Neural cell (in vitro differentiated cells): ENCODE results near the gene C17orf50. TPM values are rescaled to one million over a fixed set of nuclear protein-coding genes. Genes with fewer than 3 reads are reported as not detected.

Experiments used
- H2AFZ ChIP-seq: fragments of 200-600, 300-800 bp; sonication (generic), shearing (Covaris generic); 2 replicates; pipeline ENCODE4 v1.6.0; 2014; ENCODE audit warnings: low read depth, mild to moderate bottlenecking, antibody characterized with exemption, low read length, moderate library complexity
- H3F3A ChIP-seq: fragments of 200-600 bp; shearing (Covaris generic); 2 replicates; pipeline ENCODE4 v1.6.1; 2016; ENCODE audit warnings: mild to moderate bottlenecking, moderate library complexity, mixed read lengths, antibody characterized with exemption, low read length; ENCODE audit not compliant: insufficient read depth, poor library complexity, severe bottlenecking
- H3K27ac ChIP-seq: fragments of 200-600, 300-800 bp; sonication (generic), shearing (Covaris generic); 2 replicates; pipeline ENCODE4 v1.5.1; 2014; ENCODE audit warnings: mild to moderate bottlenecking, low read length, moderate library complexity
- H3K27me3 ChIP-seq: fragments of 300-800, 200-600 bp; sonication (generic), shearing (Covaris generic); 2 replicates; pipeline ENCODE4 v1.6.0; 2014; ENCODE audit warnings: mild to moderate bottlenecking, low read depth, low read length, moderate library complexity; ENCODE audit not compliant: insufficient read depth
- H3K36me3 ChIP-seq: fragments of 300-800, 200-600 bp; sonication (generic), shearing (Covaris generic); 2 replicates; pipeline ENCODE4 v1.5.1; 2014; ENCODE audit warnings: mild to moderate bottlenecking, antibody characterized with exemption, low read length, moderate library complexity; ENCODE audit not compliant: insufficient read depth
- H3K4me2 ChIP-seq: fragments of 300-800, 200-600 bp; sonication (generic), shearing (Covaris generic); 2 replicates; pipeline ENCODE4 v1.6.0; 2014; ENCODE audit warnings: mild to moderate bottlenecking, low read length
- H3K4me3 ChIP-seq: fragments of 300-800, 200-600 bp; sonication (generic), shearing (Covaris generic); 2 replicates; pipeline ENCODE4 v1.5.1; 2014; ENCODE audit warnings: mild to moderate bottlenecking, low read length, moderate library complexity
- H3K79me2 ChIP-seq: fragments of 200-600 bp; shearing (Covaris generic); replicated peaks from 2 replicates; pipeline ENCODE4 v1.6.0; 2014; ENCODE audit warnings: mild to moderate bottlenecking, low read length, moderate library complexity; ENCODE audit not compliant: insufficient read depth
- H3K9ac ChIP-seq: fragments of 300-800, 200-600 bp; sonication (generic), shearing (Covaris generic); 2 replicates; pipeline ENCODE4 v1.6.1; 2016; ENCODE audit warnings: mild to moderate bottlenecking, low read length, mixed read lengths
- H3K9me2 ChIP-seq: fragments of 200-600 bp; shearing (Covaris generic); 2 replicates; pipeline ENCODE4 v1.6.1; 2016; ENCODE audit warnings: mild to moderate bottlenecking, low read length, mixed read lengths; ENCODE audit not compliant: insufficient read depth
- H3K9me3 ChIP-seq: fragments of 200-600, 300-800 bp; sonication (generic), shearing (Covaris generic); 2 replicates; pipeline ENCODE4 v1.6.1; 2016; ENCODE audit warnings: mild to moderate bottlenecking, mixed run types, low read length, moderate library complexity, mixed read lengths
- H4K20me1 ChIP-seq: fragments of 200-600 bp; shearing (Covaris generic); 2 replicates; pipeline ENCODE4 v1.6.1; 2016; ENCODE audit warnings: mild to moderate bottlenecking, mixed run types; ENCODE audit not compliant: insufficient read depth
- CTCF ChIP-seq: fragments of 450-650 bp; IDR thresholded peaks from 2 replicates; pipeline ENCODE4 v1.5.1; 2014; ENCODE audit warnings: antibody characterized with exemption, mild to moderate bottlenecking, moderate library complexity; ENCODE audit not compliant: poor library complexity, severe bottlenecking
- EP300 ChIP-seq: fragments of 450-650 bp; conservative IDR thresholded peaks from 2 replicates; pipeline ENCODE4 v1.6.1; 2014; ENCODE audit warnings: antibody characterized with exemption, mild to moderate bottlenecking, moderate library complexity; ENCODE audit not compliant: poor library complexity, severe bottlenecking
- EZH2 ChIP-seq: fragments of 200-600, 300-800 bp; shearing (Covaris generic), sonication (generic); IDR thresholded peaks from 2 replicates; pipeline ENCODE4 v1.6.1; 2014; ENCODE audit warnings: antibody characterized with exemption, low read length, borderline replicate concordance, mild to moderate bottlenecking; ENCODE audit not compliant: insufficient read depth, poor library complexity, severe bottlenecking
- MXI1 ChIP-seq: fragments of 450-650 bp; conservative IDR thresholded peaks from 2 replicates; pipeline ENCODE4 v1.6.1; 2014; ENCODE audit warnings: antibody characterized with exemption, mild to moderate bottlenecking; ENCODE audit not compliant: poor library complexity, severe bottlenecking
- POLR2AphosphoS5 ChIP-seq: IDR thresholded peaks from 2 replicates; pipeline ENCODE4 v1.6.1; 2012
- RAD21 ChIP-seq: fragments of 450-650 bp; conservative IDR thresholded peaks from 2 replicates; pipeline ENCODE4 v1.6.1; 2014; ENCODE audit warnings: antibody characterized with exemption, mild to moderate bottlenecking, moderate library complexity
- REST ChIP-seq: IDR thresholded peaks from 2 replicates; pipeline ENCODE4 v1.6.1; 2012; ENCODE audit warnings: borderline replicate concordance
- SMC3 ChIP-seq: fragments of 450-650 bp; conservative IDR thresholded peaks from 2 replicates; pipeline ENCODE4 v1.6.1; 2014; ENCODE audit warnings: antibody characterized with exemption, mild to moderate bottlenecking, moderate library complexity; ENCODE audit not compliant: poor library complexity
- TAF1 ChIP-seq: IDR thresholded peaks from 2 replicates; pipeline ENCODE4 v1.6.1; 2012; ENCODE audit warnings: low read depth
- polyA plus RNA-seq: library from polyadenylated mRNA; depleted of rRNA; stranded (reverse); fragments of >200 nt; gene quantifications from 2 replicates; pipeline ENCODE4 v1.2.3, GENCODE V29; 2014

C17orf50 gene
- polyA plus RNA-seq, 1 donor from 2014 or later: not detected

GRCh38 chr17:35797918-35798317 lies 37.2 kb downstream of the C17orf50 start:
- no peaks in the 10 kb centered on the region for H3K36me3 ChIP-seq
- no peaks in the 10 kb centered on the region for H4K20me1 ChIP-seq
- no peak overlapping the region for H3K27ac ChIP-seq
- no peaks in the 10 kb centered on the region for H3F3A ChIP-seq
- no peaks in the 10 kb centered on the region for H3K79me2 ChIP-seq
- H3K9me3 ChIP-seq: no peaks in the 10 kb centered on the region
- no peaks in the 10 kb centered on the region for H3K9me2 ChIP-seq
- H3K4me2 ChIP-seq: no peak overlapping the region
- H3K4me3 ChIP-seq: no peak overlapping the region
- no peak overlapping the region for H2AFZ ChIP-seq
- peaks cover 56% of the 10 kb centered on the region for H3K27me3 ChIP-seq
- no peak overlapping the region for H3K9ac ChIP-seq
- no peak for TF ChIP-seq RAD21
- no peak for TF ChIP-seq TAF1
- TF ChIP-seq REST: no peak
- no peak for TF ChIP-seq MXI1
- TF ChIP-seq CTCF: no peak
- TF ChIP-seq POLR2AphosphoS5: no peak
- no peak for TF ChIP-seq EP300
- TF ChIP-seq EZH2: no peak
- TF ChIP-seq SMC3: no peak

- TF ChIP-seq POLR2AphosphoS5: no peak
- no peak for TF ChIP-seq RAD21
- no peak for TF ChIP-seq TAF1
- no peak for TF ChIP-seq CTCF
- no peak for TF ChIP-seq EP300
- no peak for TF ChIP-seq REST
- no peak for TF ChIP-seq MXI1
- no peak for TF ChIP-seq SMC3
- TF ChIP-seq EZH2: no peak
- H3K9me2 ChIP-seq: no peaks in the 10 kb centered on the region
- no peak overlapping the region for H3K9ac ChIP-seq
Observed at GRCh38 chr17:35799942-35800341, 39.3 kb downstream of the C17orf50 start.

More at GRCh38 chr17:35799942-35800341, 39.3 kb downstream of the C17orf50 start:
- Histone ChIP-seq H3K4me3 (no peak overlapping the region), H3K79me2 (no peaks in the 10 kb centered on the region), H4K20me1 (no peaks in the 10 kb centered on the region), H3K9me3 (no peaks in the 10 kb centered on the region), H3K27me3 (peaks cover 36% of the 10 kb centered on the region), H3K4me2 (no peak overlapping the region), H3K27ac (no peak overlapping the region), H2AFZ (no peak overlapping the region), H3F3A (no peaks in the 10 kb centered on the region), H3K36me3 (no peaks in the 10 kb centered on the region)
